GM21825 (cell line): Measurements from ENCODE around the gene FLG2.
"Not testable (repeated sequence)": the region's sequence is repeated elsewhere in the genome, so short reads cannot be mapped to it uniquely, and the experiment has no call there.

Experiments
- ATAC-seq: cut with Tn5 transposase; IDR thresholded peaks from one replicate; pipeline ENCODE4 v1.9.1; 2021; ENCODE audit warnings: mild to moderate bottlenecking, moderate library complexity; ENCODE audit not compliant: unreplicated experiment

FLG2 gene

GRCh38 chr1:152313319-152313801 lies 46.4 kb downstream of the FLG2 start:
- ATAC-seq: no peak

DNA sequence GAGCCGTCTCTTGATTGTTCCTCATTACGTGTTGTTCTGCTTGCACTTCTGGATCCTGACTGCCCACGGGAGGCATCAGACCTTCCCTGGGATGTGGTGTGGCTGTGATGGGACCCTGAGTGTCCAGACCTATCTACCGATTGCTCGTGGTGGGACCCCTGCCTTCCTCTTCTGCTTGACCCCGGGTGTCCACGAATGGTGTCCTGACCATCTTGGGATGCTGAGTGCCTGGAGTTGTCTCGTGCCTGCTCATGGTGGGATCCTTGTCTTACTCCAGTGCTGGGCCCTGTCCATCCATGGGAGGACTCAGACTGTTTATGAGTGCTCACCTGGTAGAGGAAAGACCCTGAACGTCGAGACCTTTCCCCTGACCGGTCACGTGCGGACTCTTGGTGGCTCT lies 47.6 kb downstream of the FLG2 start:
- not testable (repeated sequence) for ATAC-seq

DNA sequence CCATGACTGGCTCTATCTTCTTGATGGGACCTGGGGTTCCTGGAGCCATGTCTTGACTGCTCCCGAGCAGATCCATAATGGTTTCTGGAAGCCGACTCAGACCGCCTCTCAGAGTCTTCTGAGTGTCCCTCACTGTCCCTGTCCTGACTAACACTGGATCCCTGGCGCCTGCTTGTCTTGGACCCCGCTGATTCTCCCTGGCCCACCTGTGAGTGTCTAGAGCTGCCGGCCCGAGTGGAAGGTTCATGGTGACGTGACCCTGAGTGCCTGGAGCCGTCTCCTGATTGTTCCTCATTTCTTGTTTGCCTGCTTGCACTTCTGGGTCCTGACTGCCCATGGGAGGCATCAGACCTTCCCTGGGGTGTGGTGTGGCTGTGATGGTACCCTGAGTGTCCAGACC lies 49.9 kb downstream of the FLG2 start:
- no peak for ATAC-seq

DNA sequence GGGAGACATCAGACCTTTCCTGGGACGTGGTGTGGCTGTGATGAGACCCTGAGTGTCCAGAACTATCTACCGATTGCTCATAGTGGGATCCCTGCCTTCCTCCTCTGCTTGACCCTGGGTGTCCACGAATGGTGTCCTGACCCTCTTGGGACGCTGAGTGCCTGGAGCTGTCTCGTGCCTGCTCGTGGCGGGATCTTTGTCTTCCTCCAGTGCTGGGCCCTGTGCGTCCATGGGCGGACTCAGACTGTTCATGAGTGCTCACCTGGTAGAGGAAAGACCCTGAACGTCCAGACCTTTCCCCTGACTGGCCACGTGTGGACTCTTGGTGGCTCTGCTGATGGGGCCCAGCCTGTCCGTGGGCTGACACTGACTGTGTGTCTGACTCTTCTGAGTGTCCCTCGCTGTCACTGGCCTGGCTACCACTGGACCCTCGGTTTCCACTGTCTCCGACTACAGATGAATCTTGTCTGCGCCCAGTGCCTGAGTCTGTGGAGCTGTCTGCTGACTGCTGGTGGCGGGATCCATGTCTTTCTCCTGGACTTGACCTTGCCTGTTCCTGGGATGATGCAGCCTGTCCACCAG lies 50.4 kb downstream of the FLG2 start:
- ATAC-seq: not testable (repeated sequence)

DNA sequence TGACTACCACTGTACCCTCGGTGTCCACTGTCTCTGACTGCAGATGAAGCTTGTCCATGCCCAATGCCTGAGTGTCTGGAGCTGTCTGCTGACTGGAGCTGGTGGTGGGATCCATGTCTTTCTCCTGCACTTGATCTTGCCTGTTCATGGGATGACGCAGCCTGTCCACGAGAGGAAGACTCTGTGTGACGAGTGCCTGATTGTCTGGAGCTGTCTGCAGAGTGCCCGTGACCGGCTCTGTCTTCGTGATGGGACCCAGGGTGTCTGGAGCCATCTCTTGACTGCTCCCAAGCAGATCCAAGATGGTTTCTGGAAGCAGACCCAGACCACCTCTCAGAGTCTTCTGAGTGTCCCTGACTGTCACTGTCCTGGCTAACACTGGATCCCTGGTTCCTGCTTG lies 51.0 kb downstream of the FLG2 start:
- ATAC-seq: not testable (repeated sequence)

DNA sequence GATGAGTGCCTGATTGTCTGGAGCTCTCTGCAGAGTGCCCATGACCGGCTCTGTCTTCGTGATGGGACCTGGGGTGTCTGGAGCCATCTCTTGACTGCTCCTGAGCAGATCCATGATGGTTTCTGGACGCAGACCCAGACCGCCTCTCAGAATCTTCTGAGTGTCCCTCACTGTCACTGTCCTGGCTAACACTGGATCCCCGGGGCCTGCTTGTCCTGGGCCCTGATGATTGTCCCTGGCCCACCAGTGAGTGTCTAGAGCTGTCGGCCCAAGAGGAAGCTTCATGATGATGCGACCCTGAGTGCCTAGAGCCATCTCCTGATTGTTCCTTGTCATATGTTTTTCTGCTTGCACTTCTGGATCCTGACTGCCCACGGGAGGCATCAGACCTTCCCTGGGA lies 51.8 kb downstream of the FLG2 start:
- ATAC-seq: not testable (repeated sequence)

DNA sequence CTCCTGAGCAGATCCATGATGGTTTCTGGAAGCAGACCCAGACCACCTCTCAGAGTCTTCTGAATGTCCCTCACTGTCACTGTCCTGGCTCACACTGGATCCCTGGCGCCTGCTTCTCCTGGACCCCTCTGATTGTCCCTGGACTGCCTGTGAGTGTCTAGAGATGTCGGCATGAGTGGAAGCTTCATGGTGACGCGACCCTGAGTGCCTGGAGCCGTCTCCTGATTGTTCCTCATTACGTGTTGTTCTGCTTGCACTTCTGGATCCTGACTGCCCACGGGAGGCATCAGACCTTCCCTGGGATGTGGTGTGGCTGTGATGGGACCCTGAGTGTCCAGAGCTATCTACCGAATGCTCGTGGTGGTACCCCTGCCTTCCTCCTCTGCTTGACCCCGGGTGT lies 53.7 kb downstream of the FLG2 start:
- not testable (repeated sequence) for ATAC-seq

- ATAC-seq: not testable (repeated sequence)
Measured at GRCh38 chr1:152304773-152305172, 55.0 kb downstream of the FLG2 start.

DNA sequence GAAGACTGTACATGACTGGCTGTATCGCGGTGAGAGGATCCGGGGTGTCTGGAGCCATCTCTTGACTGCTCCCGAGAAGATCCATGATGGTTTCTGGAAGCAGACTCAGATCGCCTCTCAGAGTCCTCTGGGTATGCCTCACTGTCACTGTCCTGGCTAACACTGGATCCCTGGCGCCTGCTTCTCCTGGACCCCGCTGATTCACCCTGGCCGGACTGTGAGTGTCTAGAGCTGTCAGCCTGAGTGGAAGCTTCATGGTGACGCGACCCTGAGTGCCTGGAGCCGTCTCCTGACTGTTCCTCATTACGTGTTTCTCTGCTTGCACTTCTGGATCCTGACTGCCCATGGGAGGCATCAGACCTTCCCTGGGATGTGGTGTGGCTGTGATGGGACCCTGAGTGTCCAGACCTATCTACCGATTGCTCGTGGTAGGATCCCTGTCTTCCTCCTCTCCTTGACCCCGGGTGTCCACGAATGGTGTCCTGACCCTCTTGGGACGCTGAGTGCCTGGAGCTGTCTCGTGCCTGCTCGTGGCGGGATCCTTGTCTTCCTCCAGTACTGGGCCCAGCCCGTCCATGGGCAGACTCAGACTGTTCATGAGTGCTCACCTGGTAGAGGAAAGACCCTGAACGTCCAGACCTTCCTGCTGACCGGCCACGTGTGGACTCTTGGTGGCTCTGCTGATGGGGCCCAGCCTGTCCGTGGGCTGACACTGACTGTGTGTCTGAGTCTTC lies 56.5 kb downstream of the FLG2 start:
- not testable (repeated sequence) for ATAC-seq
